K562 (cell line): ENCODE data around the gene ADPGK. TPM values are rescaled to one million over a fixed set of nuclear protein-coding genes. Genes with fewer than 3 reads are reported as not detected.

ENCODE experiments used
- ATAC-seq: fragments of 200-7000 bp; cut with Tn5 transposase; 3 replicates; pipeline ENCODE4 v1.9.1; 2020; ENCODE audit warnings: moderate library complexity
- BruUV-seq: library from RNA; stranded (reverse); fragments of 400-500 nt; replicated peaks from 2 replicates; lab custom pipeline; 2021; lab: Mats Ljungman, UMichigan
- CTCF ChIA-PET: fragments of 300-600 bp; formaldehyde crosslinking; extraction: SDS; loops from one replicate; lab custom pipeline; 2021; ENCODE audit warnings: low intra/inter-chr PET ratio; lab: Yijun Ruan, JAX
- POLR2A ChIA-PET: fragments of 300-600, 350-650 bp; sonication (Branson Sonifier 250); formaldehyde crosslinking; extraction: SDS; loops from one replicate; lab custom pipeline; 2021; ENCODE audit warnings: antibody characterized with exemption, inconsistent platforms; lab: Yijun Ruan, JAX
- DNase-seq, 4 experiments: peaks; one replicate each; pipeline versions ENCODE4 v3.0.0 to v3.0.0-alpha.2; 2011 to 2018; ENCODE audit warnings: low spot score in 3 of 4, mixed read lengths in 3 of 4; ENCODE audit errors: extremely low read depth in 1 of 4
- FAIRE-seq: peaks from 2 replicates; lab custom pipeline; 2011; peaks lifted over from hg19 to GRCh38; lab: Jason Lieb, UNC
- H2AFZ ChIP-seq: 2 replicates; pipeline ENCODE4 v1.6.0; 2011; ENCODE audit warnings: low read depth, low read length, control low read depth, inconsistent platforms
- H3K27ac ChIP-seq: fragments of 200-600 bp; 3 replicates; pipeline ENCODE4 v1.8.0; 2011; ENCODE audit warnings: low read depth, mild to moderate bottlenecking, control low read depth, inconsistent platforms, low read length, moderate library complexity, mixed read lengths; ENCODE audit errors: extremely low read depth
- H3K27me3 ChIP-seq, 2 experiments: fragments of 300-600 bp in 1 of 2; 2 replicates in 1 of 2; 3 replicates in 1 of 2; pipeline versions ENCODE4 v1.6.0 to v1.8.0; 2011; ENCODE audit warnings: inconsistent platforms in 2 of 2, low read length in 2 of 2, mild to moderate bottlenecking in 1 of 2, mixed read lengths in 1 of 2, moderate library complexity in 1 of 2; ENCODE audit not compliant: control insufficient read depth in 2 of 2, insufficient read depth in 2 of 2
- H3K36me3 ChIP-seq: fragments of 300-600 bp; 3 replicates; pipeline ENCODE4 v1.8.0; 2011; ENCODE audit warnings: mild to moderate bottlenecking, low read length, inconsistent platforms; ENCODE audit not compliant: control insufficient read depth, insufficient read depth
- H3K4me1 ChIP-seq, 2 experiments: fragments of 200-600 bp in 1 of 2; replicated peaks in 1 of 2; 2 replicates in 1 of 2; 3 replicates in 1 of 2; pipeline versions ENCODE4 v1.5.1 to v1.8.0; 2011; ENCODE audit warnings: inconsistent platforms in 2 of 2, low read length in 2 of 2, mild to moderate bottlenecking in 1 of 2, mixed read lengths in 1 of 2, moderate library complexity in 1 of 2; ENCODE audit not compliant: control insufficient read depth in 2 of 2, insufficient read depth in 2 of 2
- H3K4me2 ChIP-seq: 2 replicates; pipeline ENCODE4 v1.6.1; 2011; ENCODE audit warnings: low read length, control low read depth, inconsistent platforms, mixed read lengths; ENCODE audit not compliant: insufficient read depth
- H3K4me3 ChIP-seq: fragments of 200-600 bp; sonication (generic), shearing (Covaris generic); 2 replicates; pipeline ENCODE4 v1.5.1; 2016; ENCODE audit warnings: control low read depth, inconsistent platforms
- H3K79me2 ChIP-seq: fragments of 200-600 bp; 3 replicates; pipeline ENCODE4 v1.8.0; 2011; ENCODE audit warnings: low read length, inconsistent platforms; ENCODE audit not compliant: control insufficient read depth, insufficient read depth
- H3K9ac ChIP-seq, 2 experiments: 2 replicates each; pipeline versions ENCODE4 v1.6.0 to v1.6.1; 2011; ENCODE audit warnings: low read depth in 2 of 2, low read length in 2 of 2, control low read depth in 1 of 2, inconsistent platforms in 1 of 2, mild to moderate bottlenecking in 1 of 2, mixed read lengths in 1 of 2; ENCODE audit not compliant: insufficient read depth in 1 of 2
- H3K9me1 ChIP-seq: one replicate; pipeline ENCODE4 v1.6.0; 2011; ENCODE audit warnings: inconsistent platforms, mild to moderate bottlenecking, low read length, moderate library complexity; ENCODE audit not compliant: control insufficient read depth, insufficient read depth
- H3K9me3 ChIP-seq: replicated peaks from 2 replicates; pipeline ENCODE4 v1.5.1; 2011; ENCODE audit warnings: low read depth, low read length, inconsistent platforms; ENCODE audit not compliant: control insufficient read depth, insufficient read depth
- H4K20me1 ChIP-seq: replicated peaks from 2 replicates; pipeline ENCODE4 v1.6.1; 2011; ENCODE audit warnings: low read length, inconsistent platforms, mixed read lengths; ENCODE audit not compliant: control insufficient read depth, insufficient read depth
- ARID3A ChIP-seq: IDR thresholded peaks from 2 replicates; pipeline ENCODE4 v1.6.1; 2012; ENCODE audit warnings: low read depth, low read length, improper control_type of control experiment, borderline replicate concordance
- C11orf30 ChIP-seq: fragments of 450-650 bp; IDR thresholded peaks from 2 replicates; pipeline ENCODE4 v1.6.1; 2016; ENCODE audit warnings: low read depth, mild to moderate bottlenecking
- NCOR1 ChIP-seq: fragments of 450-650 bp; IDR thresholded peaks from 2 replicates; pipeline ENCODE4 v1.6.1; 2016; ENCODE audit warnings: mild to moderate bottlenecking, moderate library complexity
- RAD51 ChIP-seq: fragments of 450-650 bp; IDR thresholded peaks from 2 replicates; pipeline ENCODE4 v1.7.1; 2016; ENCODE audit warnings: low read depth, mild to moderate bottlenecking, borderline replicate concordance
- RBM17 ChIP-seq: fragments of 200-400 bp; formaldehyde crosslinking; IDR thresholded peaks from 2 replicates; pipeline ENCODE4 v1.6.1; 2017; ENCODE audit warnings: low read depth, mild to moderate bottlenecking, low read length, borderline replicate concordance
- ZNF274 ChIP-seq: IDR thresholded peaks from 2 replicates; pipeline ENCODE4 v1.6.1; 2011; ENCODE audit warnings: low read depth, mild to moderate bottlenecking, low read length, moderate library complexity, borderline replicate concordance
- WGBS: fragments of 100-300 bp; shearing (Covaris generic); methylation state at CpG from one replicate; pipeline ENCODE4 v1.1.6; 2016; ENCODE audit warnings: low coverage, mixed read lengths; ENCODE audit not compliant: insufficient coverage; ENCODE audit errors: missing lambda C conversion rate; 5-methylcytosine and 5-hydroxymethylcytosine counted together
- in situ Hi-C: fragments of 300-500 bp; cut with MboI; formaldehyde crosslinking; loops from 4 replicates; pipeline ENCODE4 v1.15.0; 2018; ENCODE audit warnings: inconsistent platforms, mixed read lengths
- intact Hi-C: fragments of 100-400 bp; cut with micrococcal nuclease; formaldehyde crosslinking; loops from 2 replicates; pipeline ENCODE4 v1.14.2; 2022
- polyA plus RNA-seq, 8 experiments: library from polyadenylated mRNA; depleted of rRNA in 4 of 8; stranded (reverse) in 5 of 8; unstranded in 3 of 8; fragments of >200 nt; fragmentation: Nextera tagmentation in 2 of 8; fragmentation: Illumina TruSeq in 1 of 8; extraction: Ambion mirVana in 2 of 8; extraction: Trizol in 1 of 8; gene quantifications; 2 replicates each; pipeline versions ENCODE4 v1.2.1 to v1.2.3, GENCODE V29; 2011 to 2014; ENCODE audit warnings: inconsistent platforms in 1 of 8, missing spikeins in 1 of 8
- total RNA-seq, 7 experiments: library from RNA; depleted of rRNA in 6 of 7; stranded (reverse); fragments of >200 nt in 6 of 7; fragmentation: Illumina TruSeq in 2 of 7; extraction: Trizol in 2 of 7; gene quantifications; 2 replicates each; pipeline versions ENCODE4 v1.2.1 to v1.2.3, GENCODE V29; 2011 to 2021; ENCODE audit warnings: low replicate concordance in 1 of 7

ADPGK gene
- total and polyA plus RNA-seq, 9 of the 15 experiments (the other 6 are each of a cell fraction or from before 2014, with no cell fraction given) = 13.4 to 97.4 (median 48.5) TPM

GRCh38 chr15:72825829-72826228, 42.3 kb upstream of the ADPGK start:
- H3K27ac ChIP-seq = no peak overlapping the region
- DNase-seq = no peak
- H4K20me1 ChIP-seq = no peaks in the 10 kb centered on the region; the same call in 1 of the 2 replicates
- BruUV-seq = no TSS peak
- ChIA-PET POLR2A (no interaction called here), CTCF (no interaction called here)
- H3K27me3 ChIP-seq = peaks cover 0 to 16% of the 10 kb centered on the region in 2 experiments; a peak in 4 of 5 replicates
- H3K9me3 ChIP-seq = no peaks in the 10 kb centered on the region
- H3K4me3 ChIP-seq = no peak overlapping the region
- no peak overlapping the region for H3K9ac ChIP-seq
- in situ Hi-C loops (no loop called here), intact Hi-C loops (no loop called here)
- no peaks in the 10 kb centered on the region for H3K79me2 ChIP-seq
- WGBS = 3% methylated on average over 3 of the region's 4 CpGs
- H3K36me3 ChIP-seq = no peaks in the 10 kb centered on the region
- H2AFZ ChIP-seq = no peak overlapping the region
- ATAC-seq = no peak
- no peak overlapping the region for H3K4me2 ChIP-seq
- TF ChIP-seq ZNF274 (no peak), RBM17 (no peak), ARID3A (no peak), RAD51 (no peak), C11orf30 (no peak), NCOR1 (no peak)
- H3K9me1 ChIP-seq = no peaks in the 10 kb centered on the region
- no peaks in the 10 kb centered on the region for H3K4me1 ChIP-seq
- FAIRE-seq = no peak
